HepG2 (cell line): ENCODE measurements around the gene TK1. TPM values are rescaled to one million over a fixed set of nuclear protein-coding genes. Genes with fewer than 3 reads are reported as not detected.

Source experiments
- ARNT2 ChIP-seq: sonication (generic); formaldehyde crosslinking; IDR thresholded peaks from 2 replicates; pipeline ENCODE4 v1.8.0; 2022; ENCODE audit warnings: mild to moderate bottlenecking, low read depth, missing genetic modification reagents, moderate library complexity
- BRCA1 ChIP-seq: sonication (generic); formaldehyde crosslinking; IDR thresholded peaks from 2 replicates; pipeline ENCODE4 v1.4.0; 2020; ENCODE audit warnings: missing genetic modification reagents
- CTCF ChIP-seq: sonication (generic); formaldehyde crosslinking; IDR thresholded peaks from 2 replicates; pipeline ENCODE4 v1.5.0; 2020; ENCODE audit warnings: mild to moderate bottlenecking, missing genetic modification reagents, moderate library complexity
- E2F5 ChIP-seq: sonication (generic); formaldehyde crosslinking; conservative IDR thresholded peaks from 2 replicates; pipeline ENCODE4 v1.4.0; 2020; ENCODE audit warnings: missing genetic modification reagents
- GATA4 ChIP-seq: sonication (generic); IDR thresholded peaks from 2 replicates; pipeline ENCODE4 v1.6.1; 2016; ENCODE audit warnings: antibody characterized with exemption, low read depth, borderline replicate concordance
- GTF3A ChIP-seq: sonication (generic); formaldehyde crosslinking; conservative IDR thresholded peaks from 2 replicates; pipeline ENCODE4 v1.4.0; 2020; ENCODE audit warnings: mild to moderate bottlenecking, missing genetic modification reagents
- PLRG1 ChIP-seq: fragments of 450-650 bp; conservative IDR thresholded peaks from 2 replicates; pipeline ENCODE4 v1.6.1; 2016
- SKIL ChIP-seq: sonication (generic); formaldehyde crosslinking; IDR thresholded peaks from 2 replicates; pipeline ENCODE4 v1.8.0; 2022; ENCODE audit warnings: missing genetic modification reagents, mild to moderate bottlenecking, moderate library complexity, borderline replicate concordance
- SMAD3 ChIP-seq: sonication (generic); formaldehyde crosslinking; IDR thresholded peaks from 2 replicates; pipeline ENCODE4 v1.4.0; 2020; ENCODE audit warnings: missing genetic modification reagents
- TEAD3 ChIP-seq: optimal IDR thresholded peaks from 2 replicates; pipeline ENCODE3; 2016; ENCODE audit warnings: borderline replicate concordance
- TFDP1 ChIP-seq: IDR thresholded peaks from 2 replicates; pipeline ENCODE4 v1.6.1; 2016; ENCODE audit warnings: missing compliant biosample characterization, missing genetic modification reagents, borderline replicate concordance
- ZKSCAN5 ChIP-seq: sonication (generic); formaldehyde crosslinking; IDR thresholded peaks from 2 replicates; pipeline ENCODE4 v1.5.1; 2020; ENCODE audit warnings: mild to moderate bottlenecking, missing genetic modification reagents
- ZNF142 ChIP-seq: sonication (generic); formaldehyde crosslinking; IDR thresholded peaks from 2 replicates; pipeline ENCODE4 v1.4.0; 2020; ENCODE audit warnings: missing genetic modification reagents
- ZNF367 ChIP-seq: sonication (generic); formaldehyde crosslinking; IDR thresholded peaks from 2 replicates; pipeline ENCODE4 v1.4.0; 2020; ENCODE audit warnings: missing genetic modification reagents, borderline replicate concordance
- ZNF431 ChIP-seq: sonication (generic); formaldehyde crosslinking; IDR thresholded peaks from 2 replicates; pipeline ENCODE4 v1.9.0; 2022; ENCODE audit warnings: missing genetic modification reagents, low read depth, mild to moderate bottlenecking, borderline replicate concordance
- ZNF496 ChIP-seq: sonication (generic); formaldehyde crosslinking; IDR thresholded peaks from 2 replicates; pipeline ENCODE4 v1.8.1; 2023; ENCODE audit warnings: mild to moderate bottlenecking, moderate library complexity, missing genetic modification reagents; ENCODE audit not compliant: insufficient replicate concordance
- ZNF850 ChIP-seq: sonication (generic); formaldehyde crosslinking; conservative IDR thresholded peaks from 2 replicates; pipeline ENCODE4 v1.9.0; 2021; ENCODE audit warnings: mild to moderate bottlenecking, missing genetic modification reagents
- polyA plus RNA-seq, 8 experiments: library from polyadenylated mRNA; depleted of rRNA in 3 of 8; stranded (reverse) in 7 of 8; unstranded in 1 of 8; fragments of >200 nt; fragmentation: Illumina TruSeq in 4 of 8; extraction: Trizol in 4 of 8; gene quantifications; 2 replicates each; pipeline versions ENCODE4 v1.2.1 to v1.2.3, GENCODE V29; 2011 to 2016; ENCODE audit warnings: low read depth in 4 of 8, missing spikeins in 1 of 8, mixed read lengths in 1 of 8; ENCODE audit not compliant: insufficient read depth in 1 of 8
- total RNA-seq, 5 experiments: library from RNA; depleted of rRNA; stranded (reverse); fragments of >200 nt; fragmentation: Illumina TruSeq; extraction: Trizol; gene quantifications; 2 replicates each; pipeline ENCODE4 v1.2.3, GENCODE V29; 2016; ENCODE audit warnings: low read depth in 1 of 5

The TK1 gene
- total and polyA plus RNA-seq, 2 of the 13 experiments (the other 11 are each of a cell fraction or from before 2014, with no cell fraction given): 45.0 to 96.0 TPM

GRCh38 chr17:78137392-78138203 lies 49.3 kb downstream of the TK1 start (continued):
- 0 out of 2 replicates have a peak, but pooled peaks have one; percentile 23 for TF ChIP-seq TFDP1 (CRISPR knock-in tag)
- no peak for TF ChIP-seq ZKSCAN5
- peak; percentile 72 for TF ChIP-seq TEAD3 (CRISPR knock-in tag)
- TF ChIP-seq E2F5: no peak
- no peak for TF ChIP-seq ZNF431 (CRISPR knock-in tag)
- TF ChIP-seq ZNF142 (CRISPR knock-in tag): 0 out of 2 replicates have a peak, but pooled peaks have one; percentile 29
- TF ChIP-seq BRCA1 (CRISPR knock-in tag): no peak
- no peak for TF ChIP-seq PLRG1
- TF ChIP-seq ZNF850 (CRISPR knock-in tag): peak; percentile 90; the same call in 1 of the 2 replicates
- no peak for TF ChIP-seq ZNF367 (CRISPR knock-in tag)
- no peak for TF ChIP-seq SMAD3 (CRISPR knock-in tag)
- TF ChIP-seq CTCF (CRISPR knock-in tag): peak; percentile 87
- TF ChIP-seq GTF3A (CRISPR knock-in tag): no peak; the same call in 1 of the 2 replicates
- no peak for TF ChIP-seq GATA4
- peak; percentile 45; the same call in 1 of the 2 replicates for TF ChIP-seq SKIL (CRISPR knock-in tag)
- no peak for TF ChIP-seq ARNT2
- no peak for TF ChIP-seq ZNF496
